ENCODE measurements around the gene CCDC6. TPM values are rescaled to one million over a fixed set of nuclear protein-coding genes. Genes with fewer than 3 reads are reported as not detected.
"Not testable (repeated sequence)": the region's sequence is repeated elsewhere in the genome, so short reads cannot be mapped to it uniquely, and the experiment has no call there.

CCDC6 gene
- total RNA-seq, 4 donors from 2014 or later, result 65.5 to 104 (median 76.2) TPM

DNA sequence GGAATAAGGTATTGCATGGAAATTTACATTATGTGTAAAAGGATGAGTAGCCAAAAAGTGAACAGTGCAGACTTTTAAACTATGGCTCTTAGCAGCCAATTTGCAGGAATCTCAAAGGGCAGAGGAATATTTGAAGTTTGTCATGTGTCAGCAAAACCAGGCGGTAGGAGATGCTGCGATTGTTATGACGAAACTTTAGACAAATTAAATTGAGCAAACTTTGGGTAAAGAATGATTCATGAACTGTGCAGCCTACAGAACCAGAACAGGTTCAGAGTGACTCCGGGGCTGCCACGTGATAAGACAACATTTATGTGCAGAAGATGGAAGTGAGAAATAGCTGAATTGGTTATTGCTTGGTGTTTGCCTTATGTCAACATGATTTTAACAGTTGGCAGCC is 39.2 kb upstream of the CCDC6 start:
- DNase-seq (ENCODE audit: low spot score in 2 of 2), result no peak
- intact Hi-C loops (cut with DNase I; ENCODE audit: low total_unique reads), result no loop called here
- TF ChIP-seq POLR2A (IDR thresholded peaks at IDR 0.05), result no peak
- TF ChIP-seq, protein P1, sequence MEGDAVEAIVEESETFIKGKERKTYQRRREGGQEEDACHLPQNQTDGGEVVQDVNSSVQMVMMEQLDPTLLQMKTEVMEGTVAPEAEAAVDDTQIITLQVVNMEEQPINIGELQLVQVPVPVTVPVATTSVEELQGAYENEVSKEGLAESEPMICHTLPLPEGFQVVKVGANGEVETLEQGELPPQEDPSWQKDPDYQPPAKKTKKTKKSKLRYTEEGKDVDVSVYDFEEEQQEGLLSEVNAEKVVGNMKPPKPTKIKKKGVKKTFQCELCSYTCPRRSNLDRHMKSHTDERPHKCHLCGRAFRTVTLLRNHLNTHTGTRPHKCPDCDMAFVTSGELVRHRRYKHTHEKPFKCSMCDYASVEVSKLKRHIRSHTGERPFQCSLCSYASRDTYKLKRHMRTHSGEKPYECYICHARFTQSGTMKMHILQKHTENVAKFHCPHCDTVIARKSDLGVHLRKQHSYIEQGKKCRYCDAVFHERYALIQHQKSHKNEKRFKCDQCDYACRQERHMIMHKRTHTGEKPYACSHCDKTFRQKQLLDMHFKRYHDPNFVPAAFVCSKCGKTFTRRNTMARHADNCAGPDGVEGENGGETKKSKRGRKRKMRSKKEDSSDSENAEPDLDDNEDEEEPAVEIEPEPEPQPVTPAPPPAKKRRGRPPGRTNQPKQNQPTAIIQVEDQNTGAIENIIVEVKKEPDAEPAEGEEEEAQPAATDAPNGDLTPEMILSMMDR (IDR thresholded peaks at IDR 0.05), result no peak
- H3K4me3 ChIP-seq (ENCODE audit: low read depth, poor library complexity, severe bottlenecking), result no peak overlapping the region
- WGBS, 2 donors, result 71 to 74% methylated on average over 5 of the region's 5 CpGs

DNA sequence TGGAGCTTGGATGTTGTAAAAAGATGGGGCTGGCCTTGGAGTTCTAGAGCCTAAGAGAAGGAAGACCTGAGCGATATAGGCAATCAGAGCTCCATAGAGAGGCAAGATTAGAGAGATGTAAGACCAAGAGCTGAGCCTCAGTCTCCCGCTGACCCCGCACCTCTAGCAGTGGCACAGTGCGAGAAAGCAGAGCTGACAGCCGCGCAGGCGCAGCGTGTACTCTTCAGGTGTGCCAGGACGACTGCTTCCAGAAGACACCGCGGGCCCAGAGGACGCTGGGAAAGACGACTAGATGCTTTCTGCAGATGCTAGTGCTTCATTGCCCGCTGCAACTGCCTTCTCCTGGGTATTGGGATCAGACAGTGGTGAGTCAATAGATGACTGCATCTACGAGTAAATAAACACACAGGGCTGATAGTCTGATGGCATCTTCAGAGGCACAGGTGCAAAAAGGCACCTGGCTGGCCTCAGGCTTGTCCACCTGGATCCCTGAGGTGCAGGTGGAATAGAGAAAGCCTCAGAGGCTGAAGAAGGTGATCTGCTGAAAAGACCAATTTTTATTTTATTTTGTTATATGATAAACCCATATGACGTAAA is 38.1 kb upstream of the CCDC6 start:
- DNase-seq (ENCODE audit: low spot score in 2 of 2), result no peak
- TF ChIP-seq, protein P1 (IDR thresholded peaks at IDR 0.05), result no peak
- no peak for TF ChIP-seq POLR2A (IDR thresholded peaks at IDR 0.05)
- intact Hi-C loops (cut with DNase I; ENCODE audit: low total_unique reads), result no loop called here
- WGBS, 2 donors, result 86 to 87% methylated on average over 16 of the region's 16 CpGs
- no peak overlapping the region for H3K4me3 ChIP-seq (ENCODE audit: low read depth, poor library complexity, severe bottlenecking)

DNA sequence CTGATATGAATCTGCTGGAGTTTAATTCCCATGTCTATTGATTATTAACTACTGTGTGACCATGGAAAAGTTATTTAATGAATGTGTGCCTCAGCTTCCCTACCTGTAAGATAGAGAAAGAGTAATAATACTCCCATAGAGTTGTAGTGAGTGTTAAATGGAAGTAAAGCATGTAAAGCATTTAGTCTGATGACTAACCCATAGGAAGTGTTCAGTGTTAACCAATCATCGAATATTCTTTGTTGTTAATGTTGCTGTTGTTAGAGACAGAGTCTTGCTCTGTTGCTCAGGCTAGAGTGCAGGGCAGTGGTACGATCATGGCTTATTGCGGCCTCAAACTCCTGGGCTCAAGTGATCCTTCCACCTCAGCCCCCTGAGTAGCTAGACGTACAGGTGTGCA is 36.2 kb upstream of the CCDC6 start:
- H3K4me3 ChIP-seq (ENCODE audit: low read depth, poor library complexity, severe bottlenecking), result no peak overlapping the region
- WGBS, 2 donors, result 76 to 91% methylated on average over 4 of the region's 4 CpGs
- intact Hi-C loops (cut with DNase I; ENCODE audit: low total_unique reads), result no loop called here
- TF ChIP-seq, protein P1 (IDR thresholded peaks at IDR 0.05), result no peak
- no peak for TF ChIP-seq POLR2A (IDR thresholded peaks at IDR 0.05)
- DNase-seq (ENCODE audit: low spot score in 2 of 2), result no peak

DNA sequence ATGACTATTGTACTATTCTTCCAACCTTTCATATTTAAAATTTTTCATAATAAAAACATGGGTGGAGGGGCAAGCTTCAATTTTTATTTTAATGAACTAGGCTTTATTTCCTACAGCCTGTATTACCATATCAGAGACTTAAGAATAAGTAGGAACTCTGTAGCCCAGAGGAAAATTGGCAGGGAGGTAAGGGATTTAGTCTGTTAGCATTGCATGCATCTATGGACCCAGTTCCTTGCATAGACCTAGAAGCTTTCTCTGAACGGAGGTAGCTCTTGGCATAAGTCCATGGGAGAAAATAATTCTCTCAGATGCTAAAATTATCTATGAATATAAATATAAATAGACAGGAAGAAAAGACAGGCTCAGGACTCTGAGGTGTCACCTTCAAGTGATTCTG is 31.4 kb upstream of the CCDC6 start:
- intact Hi-C loops (cut with DNase I; ENCODE audit: low total_unique reads), result no loop called here
- no peak for DNase-seq (ENCODE audit: low spot score in 2 of 2)
- no peak overlapping the region for H3K4me3 ChIP-seq (ENCODE audit: low read depth, poor library complexity, severe bottlenecking)
- WGBS, 2 donors, result 36 to 42% methylated on average over 1 of the region's 1 CpG
- no peak for TF ChIP-seq POLR2A (IDR thresholded peaks at IDR 0.05)
- TF ChIP-seq, protein P1 (IDR thresholded peaks at IDR 0.05), result no peak

GRCh38 chr10:59934701-59935100 is 28.3 kb upstream of the CCDC6 start:
- intact Hi-C loops (cut with DNase I; ENCODE audit: low total_unique reads), result no loop called here
- TF ChIP-seq, protein P1 (IDR thresholded peaks at IDR 0.05), result no peak
- TF ChIP-seq POLR2A (IDR thresholded peaks at IDR 0.05), result no peak
- no peak for DNase-seq (ENCODE audit: low spot score in 2 of 2)
- no peak overlapping the region for H3K4me3 ChIP-seq (ENCODE audit: low read depth, poor library complexity, severe bottlenecking)
- 63 to 77% methylated on average over 2 of the region's 2 CpGs for WGBS, 2 donors

DNA sequence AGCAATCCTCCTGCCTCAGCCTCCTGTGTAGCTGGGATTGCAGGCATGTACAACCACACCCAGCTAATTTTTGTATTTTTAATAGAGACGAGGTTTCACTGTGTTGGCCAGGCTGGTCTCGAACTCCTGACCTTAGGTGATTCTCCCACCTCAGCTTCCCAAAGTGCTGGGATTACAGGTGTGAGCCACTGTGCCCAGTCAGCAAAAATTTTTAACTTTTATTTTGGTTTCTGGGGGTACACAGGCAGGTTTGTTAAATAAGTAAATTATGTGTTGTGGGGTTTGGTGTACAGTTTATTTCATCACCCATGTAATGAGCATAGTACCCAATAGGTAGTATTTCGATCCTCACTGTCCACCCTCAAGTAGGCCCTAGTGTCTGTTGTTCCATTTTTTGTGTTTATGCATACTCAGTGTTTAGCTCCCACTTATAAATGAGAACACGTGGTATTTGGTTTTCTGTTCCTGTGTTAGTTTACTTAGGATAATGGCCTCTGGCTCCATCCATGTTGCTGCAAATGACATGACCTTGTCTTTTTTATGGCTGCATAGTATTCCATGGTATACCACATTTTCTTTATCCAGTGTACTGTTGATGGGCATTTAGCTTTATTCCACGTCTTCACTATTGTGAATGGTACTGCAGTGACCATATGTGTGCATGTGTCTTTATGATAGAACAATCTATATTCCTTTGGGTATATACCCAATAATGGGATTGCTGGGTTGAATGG is 24.6 kb upstream of the CCDC6 start:
- WGBS, 2 donors, result 87 to 93% methylated on average over 5 of the region's 5 CpGs

More for the DNA sequence above, 24.6 kb upstream of the CCDC6 start:
- intact Hi-C loops (cut with DNase I; ENCODE audit: low total_unique reads); H3K4me3 ChIP-seq (ENCODE audit: low read depth, poor library complexity, severe bottlenecking); DNase-seq (ENCODE audit: low spot score in 2 of 2): not testable (repeated sequence)

Measured in lower leg skin (tissue), 4 donors.